Left ventricle myocardium superior (tissue), 1 donor: ENCODE data around the gene PASK. TPM values are rescaled to one million over a fixed set of nuclear protein-coding genes. Genes with fewer than 3 reads are reported as not detected.

Experiments used
- ATAC-seq: fragments of 200-7000 bp; cut with Tn5 transposase; one replicate; pipeline ENCODE4 v1.9.1; 2020; ENCODE audit warnings: mild to moderate bottlenecking, moderate library complexity
- DNase-seq: peaks from one replicate; pipeline ENCODE4 v3.0.0-alpha.2; 2020
- intact Hi-C: fragments of 100-400 bp; cut with micrococcal nuclease; formaldehyde crosslinking; loops from one replicate; pipeline ENCODE4 v1.11.0; 2022
- total RNA-seq: library from RNA; stranded (reverse); fragmentation: NEBNext Ultra II Directional; extraction: Animal tissue kit (Norgen Biotek cat#: 25700); gene quantifications from one replicate; pipeline ENCODE4 v1.2.1, GENCODE V29; 2021
- donor health status: DM: no; HTN: yes; CAD: no; lungs with severe emphysema.

Gene PASK
- total RNA-seq, 1 donor from 2014 or later = 3.4 TPM

DNA sequence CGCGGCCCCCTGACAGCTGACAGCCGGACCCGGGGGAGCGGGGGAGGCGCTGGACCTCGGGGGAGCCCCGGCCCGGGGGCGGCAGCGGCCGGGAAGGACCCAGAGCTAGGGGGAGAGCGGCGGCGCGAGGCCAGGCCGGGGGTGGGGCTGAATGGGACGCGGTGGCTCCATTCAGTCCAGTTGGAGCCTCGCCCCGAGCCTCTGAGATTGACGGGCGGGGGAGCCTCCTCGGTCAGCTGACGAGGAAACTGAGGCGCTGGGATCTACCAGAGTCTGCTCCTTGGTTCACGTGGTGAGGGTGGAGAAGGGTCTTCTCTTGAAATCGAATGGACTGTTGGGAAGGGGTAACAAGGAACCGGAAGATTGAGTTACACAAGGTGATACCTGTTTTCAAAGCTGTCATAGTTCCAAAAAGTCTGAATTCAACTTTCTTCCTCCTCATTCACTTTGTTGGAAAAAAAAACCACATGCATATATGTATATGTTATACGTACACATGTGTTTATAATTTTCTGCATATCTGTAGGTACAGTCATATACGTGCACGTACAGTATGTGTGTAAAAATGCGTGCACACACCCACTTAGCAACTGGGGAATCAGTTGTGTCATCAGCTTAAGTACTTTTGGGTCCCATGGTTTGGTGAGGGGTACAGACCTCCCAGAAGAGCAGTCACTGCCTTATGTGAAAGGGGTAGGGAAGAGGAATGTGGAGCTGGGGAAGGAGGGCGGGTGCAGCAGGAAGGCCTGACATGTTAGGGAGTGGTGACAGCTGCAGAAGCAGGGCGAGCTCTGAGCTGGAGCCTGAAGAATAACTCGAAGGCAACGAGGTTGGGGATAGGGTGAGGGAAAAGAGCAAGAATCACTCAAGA is 1.6 kb upstream of the PASK start:
- no peak for DNase-seq

DNA sequence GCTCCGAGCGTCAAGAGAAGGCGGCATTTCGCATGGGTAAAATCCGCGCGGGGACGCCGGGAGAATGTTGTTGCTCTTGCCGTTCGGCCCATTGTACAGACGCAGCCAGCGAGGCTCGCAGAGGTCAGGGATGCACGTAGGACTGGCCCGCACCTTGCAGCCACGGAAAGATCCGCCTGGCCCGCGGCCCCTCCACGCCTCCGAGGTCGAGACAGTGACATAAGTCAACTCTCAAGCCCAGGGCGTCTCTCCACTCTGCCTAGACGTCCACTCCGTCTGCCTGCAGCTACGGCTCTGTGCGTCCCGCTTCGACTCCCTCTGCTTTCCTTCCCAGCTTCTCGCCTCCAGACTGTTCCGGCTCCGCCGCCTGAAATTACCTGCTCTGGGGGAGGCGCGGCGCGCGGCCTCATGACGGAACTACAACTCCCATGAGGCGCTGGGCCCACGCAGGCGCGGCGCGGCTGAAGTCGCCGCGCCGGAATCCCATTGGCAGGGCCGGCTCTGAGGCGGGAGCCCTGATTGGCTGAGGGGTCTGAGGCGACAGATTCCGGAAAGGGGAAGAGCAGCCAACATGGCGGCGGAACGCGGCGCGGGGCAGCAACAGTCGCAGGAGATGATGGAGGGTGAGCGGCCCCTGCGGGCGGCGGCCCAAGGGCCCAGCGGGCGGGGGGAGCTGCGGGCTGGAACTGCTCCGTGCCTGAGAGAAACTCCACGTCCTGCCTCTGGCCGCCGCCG is 820 bp upstream of the PASK start, which contains the start of gene PPP1R7:
PPP1R7 (plus strand) TSS at position 543 of the 735 bp plus-strand sequence; CDS start at position 572, 29 bp downstream.
- intact Hi-C loops = no loop called here
- peak; percentile 97 for DNase-seq

More for the DNA sequence above, 1.6 kb upstream of the PASK start:
- ATAC-seq = peak; percentile 11
- intact Hi-C loops = no loop called here

DNA sequence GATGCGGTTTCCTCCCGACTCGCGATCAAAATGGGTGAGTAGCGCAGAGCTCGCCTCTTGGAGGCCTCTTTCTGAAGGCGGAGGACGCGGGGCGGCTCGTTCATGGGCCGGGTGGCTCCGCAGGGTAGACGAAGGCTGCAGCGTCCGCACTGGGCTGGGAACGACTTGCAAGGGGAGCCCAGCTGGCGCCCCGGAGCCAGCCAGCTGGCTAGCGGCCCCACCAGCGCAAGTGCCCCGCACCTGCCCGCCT is 328 bp upstream of the PASK start:
- intact Hi-C loops = no loop called here
- no peak for DNase-seq
- ATAC-seq = peak; percentile 20

More for the DNA sequence above, 820 bp upstream of the PASK start, which contains the start of gene PPP1R7:
- ATAC-seq = peak; percentile 97

DNA sequence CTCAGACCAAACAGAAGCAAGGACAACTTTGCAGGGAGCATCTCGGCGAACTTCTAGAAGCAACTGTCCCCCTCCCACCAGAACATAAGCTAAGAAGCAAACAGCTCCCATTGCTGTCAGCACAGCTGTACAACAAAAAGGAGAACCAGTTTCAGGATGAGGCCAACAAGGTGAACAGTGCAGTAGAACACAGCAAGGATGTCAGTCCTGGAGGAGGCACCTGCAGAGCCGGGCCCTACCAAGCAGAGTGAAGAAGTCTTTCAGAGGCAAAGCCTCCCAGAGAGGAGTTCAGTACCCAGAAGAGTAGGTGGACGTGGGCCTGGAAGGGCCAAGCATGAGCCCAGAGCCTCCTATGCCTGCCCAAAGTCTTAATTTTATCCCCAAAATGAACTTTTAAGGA is 1.0 kb downstream of the PASK start:
- intact Hi-C loops = no loop called here
- ATAC-seq (no peak), DNase-seq (no peak)

DNA sequence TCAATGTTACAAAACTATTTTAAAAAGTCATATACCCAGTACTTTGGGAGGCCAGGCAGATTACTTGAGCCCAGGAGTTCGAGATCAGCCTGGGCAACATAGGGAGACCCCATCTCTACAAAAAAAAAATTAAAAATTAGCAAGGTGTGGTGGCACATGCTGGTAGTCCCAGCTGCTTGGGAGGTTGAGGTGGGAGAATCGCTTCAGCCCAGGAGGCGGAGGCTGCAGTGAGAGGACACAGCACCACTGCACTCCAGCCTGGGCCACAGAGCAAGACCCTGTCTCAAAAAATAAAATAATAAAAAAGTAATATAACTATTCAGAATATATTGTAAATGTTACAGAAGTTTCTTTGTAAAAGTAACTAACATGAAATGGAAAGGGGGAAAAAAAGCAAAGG is 1.9 kb downstream of the PASK start:
- ATAC-seq (no peak), DNase-seq (no peak)
- intact Hi-C loops = no loop called here

DNA sequence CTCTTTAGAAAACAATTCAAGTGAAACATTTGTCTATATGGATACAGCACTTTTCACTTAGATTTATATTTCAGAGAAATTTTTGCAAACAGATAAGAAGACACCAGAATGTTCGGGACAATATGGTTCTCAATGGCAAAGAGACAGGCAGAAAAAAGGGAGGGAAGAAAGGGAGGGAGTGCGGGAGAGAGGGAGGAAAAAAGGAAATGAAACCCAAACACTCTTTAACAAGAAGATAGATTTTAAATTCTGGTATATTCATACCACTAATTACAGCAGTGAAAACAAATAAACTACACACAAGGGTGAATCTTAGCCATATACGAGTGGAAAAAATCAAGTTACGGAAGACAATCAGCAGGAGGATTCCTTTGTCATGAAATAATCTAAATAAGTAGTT is 3.0 kb downstream of the PASK start:
- intact Hi-C loops = no loop called here
- ATAC-seq (no peak), DNase-seq (no peak)

DNA sequence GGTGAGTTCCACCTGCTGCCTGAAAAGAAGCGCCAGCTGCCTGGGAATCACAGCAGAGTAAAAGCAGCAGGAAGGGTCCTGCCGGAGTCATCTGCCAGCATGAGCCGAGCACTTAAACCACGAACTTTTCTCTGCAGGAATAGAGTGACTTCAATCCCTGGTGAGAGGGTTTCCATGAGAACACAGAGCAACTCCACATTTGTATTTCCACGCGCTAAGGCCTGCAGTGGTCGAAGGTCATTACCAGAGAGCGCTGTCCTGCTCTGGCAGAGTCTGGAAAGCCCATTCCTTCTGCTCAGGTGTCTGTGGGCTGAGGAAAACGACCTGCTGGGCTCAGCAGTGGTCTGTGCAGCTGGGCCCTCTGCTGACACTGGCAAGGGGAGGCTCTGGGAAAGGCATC is 6.7 kb downstream of the PASK start:
- no peak for DNase-seq
- ATAC-seq = no peak
- intact Hi-C loops = no loop called here

DNA sequence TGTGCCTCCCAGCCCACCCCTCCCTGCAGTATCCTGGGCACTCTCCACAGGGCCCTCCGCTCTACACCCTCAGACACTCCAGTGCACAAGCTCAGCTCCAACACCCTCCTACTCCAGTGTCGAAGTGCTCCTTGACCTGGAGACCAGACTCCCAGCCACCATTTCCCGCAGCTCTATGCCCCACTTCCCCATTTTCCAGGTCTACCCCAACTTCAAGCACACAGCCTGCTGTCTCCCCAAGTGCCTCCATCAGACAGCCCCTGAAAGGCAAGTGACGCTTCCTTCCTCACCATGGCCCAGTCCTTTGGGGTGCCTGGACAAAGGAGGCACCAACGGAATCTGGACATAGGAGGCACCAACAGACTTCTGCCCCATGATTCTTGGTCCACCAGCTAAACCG is 7.2 kb downstream of the PASK start:
- intact Hi-C loops = no loop called here

DNA sequence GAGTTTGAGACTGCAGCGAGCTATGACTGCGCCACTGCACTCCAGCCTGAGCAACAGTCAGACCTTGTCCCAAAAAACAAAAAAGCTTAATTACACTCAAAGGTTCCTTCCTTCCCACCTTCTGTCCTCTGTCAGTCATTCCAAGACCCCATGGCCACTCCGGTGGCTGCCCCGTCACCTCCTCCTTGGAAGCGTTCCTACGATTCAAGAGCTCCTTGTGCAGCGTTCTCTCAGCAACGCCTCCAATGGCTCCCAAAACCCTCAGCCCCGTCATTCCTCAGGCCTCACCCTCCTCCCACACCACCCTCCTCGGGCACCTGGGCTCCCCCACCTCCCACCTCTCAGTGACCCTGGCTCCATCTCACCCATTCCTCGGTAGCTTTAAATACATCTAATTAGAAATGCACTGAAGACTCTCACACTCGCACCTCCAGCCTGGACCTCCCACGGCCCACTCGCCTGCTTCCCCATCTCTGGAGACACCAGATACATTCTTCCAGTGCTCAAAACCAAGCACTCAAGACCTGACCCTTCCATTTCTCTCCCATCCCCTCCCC is 8.0 kb downstream of the PASK start:
- intact Hi-C loops = no loop called here
- ATAC-seq (no peak), DNase-seq (no peak)

More for the DNA sequence above, 7.2 kb downstream of the PASK start:
- no peak for DNase-seq
- ATAC-seq = no peak

DNA sequence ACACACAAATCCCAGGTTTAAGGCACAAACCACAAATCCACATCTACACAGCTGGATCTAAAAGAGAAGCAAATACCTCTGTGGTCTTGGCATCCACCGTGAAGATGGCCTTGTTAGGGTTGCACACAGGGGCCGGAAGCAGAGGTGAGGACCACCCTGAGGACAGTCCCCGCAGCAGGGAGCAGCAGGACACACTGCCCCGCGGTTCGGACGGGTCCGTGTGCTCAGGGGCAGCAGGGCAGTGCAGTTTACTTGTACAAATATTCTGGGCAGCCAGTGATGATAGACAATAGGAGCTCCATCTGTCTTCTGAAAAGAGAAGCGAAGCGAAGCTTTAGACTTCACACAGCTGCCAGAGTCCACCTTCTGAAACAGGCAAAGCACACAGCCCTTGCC is 8.8 kb downstream of the PASK start:
- DNase-seq (no peak), ATAC-seq (no peak)
- intact Hi-C loops = no loop called here

DNA sequence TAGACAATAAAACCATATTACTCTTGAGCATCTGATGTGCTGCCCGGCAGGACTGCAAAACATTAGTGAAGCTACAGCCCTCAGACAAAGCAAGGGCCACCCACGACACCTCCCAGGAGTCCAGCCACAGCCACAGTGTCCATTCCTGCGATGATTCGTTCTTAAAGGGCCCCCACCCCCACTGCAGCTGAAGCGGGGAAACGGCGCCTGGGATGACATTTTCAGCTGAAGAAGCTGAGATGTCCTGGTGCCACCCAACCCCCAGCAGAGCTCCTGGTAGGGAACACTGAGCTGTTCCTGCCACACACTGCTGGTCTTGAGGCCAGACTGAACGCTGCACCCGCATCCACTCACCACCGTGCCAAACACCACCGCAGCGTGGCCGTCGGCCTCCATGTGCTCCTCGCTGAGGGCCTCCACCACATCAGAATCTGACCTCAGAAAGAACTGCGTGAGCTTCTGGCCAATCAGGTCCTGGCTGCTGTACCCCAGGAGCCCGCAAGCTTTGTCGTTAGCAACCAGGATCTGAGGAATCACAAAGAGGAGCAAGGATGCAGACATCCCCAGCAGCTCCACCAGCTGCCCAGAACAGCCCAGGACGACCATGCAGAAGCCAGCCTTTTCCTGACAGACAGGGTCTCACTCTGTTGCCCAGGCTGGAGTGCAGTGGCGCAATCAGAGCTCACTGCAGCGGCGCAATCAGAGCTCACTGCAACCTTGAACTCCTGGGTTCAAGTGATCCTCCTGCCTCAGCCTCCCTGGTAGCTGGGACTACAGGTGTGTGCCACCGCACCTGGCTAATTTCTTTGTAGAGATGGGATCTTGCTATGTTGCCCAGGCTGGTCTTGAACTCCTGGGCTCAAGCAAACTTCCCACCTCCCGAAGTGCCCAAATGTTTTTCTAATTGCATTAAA is 9.5 kb downstream of the PASK start:
- ATAC-seq (no peak), DNase-seq (no peak)
- intact Hi-C loops = no loop called here

DNA sequence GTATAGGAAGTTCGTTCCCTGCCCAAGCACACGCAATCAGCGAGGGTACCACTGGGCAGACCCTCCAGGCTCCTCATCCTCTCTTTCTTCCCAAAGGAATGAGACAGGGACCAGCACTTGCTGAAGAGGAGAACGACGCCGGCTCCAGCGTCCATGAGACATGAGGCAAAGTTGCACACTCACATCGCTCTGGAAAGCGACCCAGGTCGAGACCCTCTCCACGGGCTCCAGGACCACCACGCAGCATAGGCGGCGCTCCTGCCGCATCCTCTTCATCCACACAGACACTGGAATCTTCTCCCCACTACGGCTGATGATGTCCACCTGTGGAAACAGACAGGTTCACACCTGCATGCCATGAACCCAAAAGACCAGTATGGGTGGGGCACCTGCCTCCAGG is 10.8 kb downstream of the PASK start:
- intact Hi-C loops = no loop called here
- DNase-seq = no peak

DNA sequence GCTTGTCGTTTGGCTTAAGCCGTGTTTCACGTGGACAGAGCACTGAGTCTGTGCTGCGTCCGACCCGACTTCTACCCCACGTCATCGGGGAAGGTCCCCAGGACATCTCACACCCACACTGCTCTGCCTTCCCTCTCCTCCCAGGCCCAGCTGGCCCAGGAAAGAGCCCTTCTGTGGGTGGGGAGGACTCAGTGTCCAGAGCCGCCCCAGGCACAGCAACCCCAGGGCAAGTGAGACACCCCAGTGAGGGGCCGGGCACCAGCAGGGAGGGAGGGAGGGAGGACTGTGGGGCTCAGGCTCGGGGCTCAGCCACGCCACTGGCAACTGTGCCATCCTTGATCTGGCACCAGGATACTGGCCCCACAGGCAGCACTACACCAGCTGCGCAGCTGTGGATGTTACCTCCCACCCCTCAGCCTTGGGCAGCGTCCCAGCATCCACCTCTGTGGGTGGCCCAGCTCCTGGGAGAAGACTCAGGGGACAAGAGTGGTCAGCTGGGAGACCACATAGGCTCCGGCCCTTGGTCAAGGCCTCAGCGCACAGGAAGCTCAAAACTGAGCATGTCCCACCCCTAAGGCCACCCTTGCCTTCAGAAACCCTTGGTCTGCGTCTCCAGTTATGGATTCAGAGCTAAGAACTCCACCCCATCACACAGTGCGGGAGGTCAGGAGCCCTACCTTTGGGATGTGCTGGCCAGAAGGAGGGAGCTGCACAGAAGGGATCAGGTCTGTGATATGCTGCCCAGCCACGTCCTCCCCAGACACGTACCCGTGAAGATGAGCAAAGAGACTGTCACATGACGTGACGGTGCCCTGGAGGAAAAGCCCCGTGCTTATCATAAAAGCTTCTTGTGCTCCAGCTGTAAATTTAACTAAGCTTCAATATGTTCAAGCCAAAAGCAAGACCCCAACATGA is 11.7 kb downstream of the PASK start:
- no peak for DNase-seq
- intact Hi-C loops = no loop called here
- no peak for ATAC-seq

More for the DNA sequence above, 10.8 kb downstream of the PASK start:
- no peak for ATAC-seq

DNA sequence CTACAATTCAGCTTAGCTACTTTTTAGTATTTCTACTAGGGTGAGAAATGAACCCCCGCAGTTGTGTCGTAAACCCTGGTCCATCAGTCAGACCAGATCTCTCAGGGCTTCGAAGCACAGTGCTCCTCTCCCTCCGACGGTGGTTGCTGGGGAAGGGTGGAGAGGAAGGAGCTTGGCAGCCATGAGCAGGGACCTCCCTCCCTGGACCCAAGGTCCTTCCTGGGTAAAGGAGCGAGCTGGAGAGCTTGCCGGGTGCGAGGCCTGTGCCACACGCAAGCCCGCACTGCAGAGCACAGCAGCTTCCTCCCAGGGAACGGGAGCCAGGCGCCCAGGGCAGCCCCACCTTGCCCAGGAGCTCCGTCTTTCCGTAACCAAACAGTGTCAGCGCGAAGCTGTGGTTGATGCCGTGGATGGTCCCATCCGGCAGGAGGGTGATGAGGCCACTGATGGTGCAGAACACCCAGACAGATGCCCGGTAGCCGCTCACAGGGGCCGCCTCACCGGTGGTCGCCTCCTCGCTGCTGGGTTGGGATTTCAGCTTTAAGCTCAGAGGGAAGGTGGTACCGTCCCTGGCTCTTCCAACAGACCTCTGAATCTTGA is 12.5 kb downstream of the PASK start:
- no peak for ATAC-seq
- intact Hi-C loops = no loop called here
- DNase-seq = no peak

DNA sequence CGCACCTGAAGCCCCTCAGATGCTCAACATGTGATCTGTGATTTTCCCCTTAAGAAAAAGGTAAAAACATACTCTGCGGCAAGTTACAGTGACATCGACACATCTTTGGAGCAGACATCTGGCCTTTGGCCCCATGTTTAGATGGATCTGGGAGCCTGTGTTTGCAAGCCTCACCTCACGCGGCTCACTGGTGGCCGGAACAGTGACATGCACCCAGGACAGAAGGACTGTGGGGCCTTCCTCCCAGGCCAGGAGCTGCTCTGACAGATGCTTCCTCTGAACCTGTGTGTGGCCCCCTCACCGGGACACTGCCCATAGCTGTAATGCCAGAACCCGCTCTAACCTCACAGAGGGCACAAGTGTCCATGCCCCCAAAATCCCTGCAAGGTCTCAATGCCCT is 13.1 kb downstream of the PASK start:
- DNase-seq = no peak
- ATAC-seq = no peak
- intact Hi-C loops = no loop called here

DNA sequence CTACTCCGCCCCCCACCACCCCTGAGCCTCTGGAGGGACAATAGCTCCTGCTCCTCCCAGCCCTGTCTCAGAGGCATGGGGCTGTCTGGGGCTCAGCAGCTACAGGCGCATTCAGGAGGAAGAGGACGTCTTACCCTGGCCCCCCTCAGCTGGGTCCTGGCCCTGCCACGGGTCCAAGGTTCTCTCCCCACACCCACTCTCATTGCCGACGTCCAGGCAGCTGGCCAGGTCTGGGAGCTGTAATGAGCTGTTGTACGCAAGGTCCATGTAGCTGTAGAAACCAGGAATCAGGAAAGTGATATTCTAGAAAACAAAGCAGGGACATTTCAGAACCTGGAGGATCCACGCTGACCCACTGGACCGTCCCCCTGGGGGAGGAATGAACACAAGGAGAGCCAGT is 13.5 kb downstream of the PASK start:
- intact Hi-C loops = no loop called here
- no peak for DNase-seq
- ATAC-seq = no peak

DNA sequence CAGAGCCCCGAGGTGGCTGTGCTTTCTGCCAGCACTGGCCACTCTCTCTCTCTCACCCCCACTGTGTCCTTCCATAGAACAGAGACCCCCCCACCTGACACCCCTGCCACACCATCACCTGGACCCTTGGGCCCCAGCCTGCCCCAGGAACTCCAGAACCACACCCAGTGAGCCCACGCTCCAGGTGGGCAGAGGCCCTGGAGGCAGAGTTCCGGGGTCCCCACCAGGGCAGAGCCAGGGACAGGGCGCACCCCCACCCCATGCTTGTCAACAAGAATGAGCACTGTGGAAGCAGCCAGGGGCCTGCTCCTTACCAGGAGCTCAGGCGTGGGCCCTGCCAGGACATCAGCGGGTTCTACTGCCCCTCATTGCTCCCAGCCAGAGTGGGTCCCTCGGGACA is 14.6 kb downstream of the PASK start:
- ATAC-seq (no peak), DNase-seq (no peak)
- intact Hi-C loops = no loop called here

DNA sequence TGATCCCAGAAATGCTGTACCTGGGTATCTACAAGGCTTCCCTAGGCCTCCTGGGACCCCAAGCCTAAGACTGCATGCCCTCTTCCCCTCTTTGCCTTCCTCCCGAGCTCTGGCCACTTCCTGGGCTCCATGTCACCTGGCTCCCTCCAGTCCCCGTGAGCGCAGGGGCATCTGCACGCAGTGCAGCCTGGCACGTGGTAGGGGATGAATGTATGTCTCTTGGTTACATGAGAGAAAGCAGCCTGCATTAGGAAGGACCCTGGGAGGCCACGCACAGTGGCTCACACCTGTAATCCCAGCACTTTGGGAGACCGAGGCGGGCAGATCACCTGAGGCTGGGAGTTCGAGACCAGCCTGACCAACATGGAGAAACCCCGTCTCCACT is 15.8 kb downstream of the PASK start:
- intact Hi-C loops = no loop called here
- no peak for ATAC-seq
- no peak for DNase-seq
